Activated naive CD8-positive, alpha-beta T cell treated with anti-CD3 and anti-CD28 coated beads, Interleukin-2, amount 10 ng/mL, durations not matched to agents 7 days and 5 days (primary cell): ENCODE measurements around the gene ATG4A. TPM values are rescaled to one million over a fixed set of nuclear protein-coding genes. Genes with fewer than 3 reads are reported as not detected.

Source experiments
- ATAC-seq: fragments of 150-1000 bp; cut with Tn5 transposase; one replicate; pipeline ENCODE4 v1.10.0; 2021; ENCODE audit warnings: low read depth, moderate library complexity
- POLR2A ChIA-PET: fragments of 350-600 bp; sonication (Branson Sonifier 250); formaldehyde crosslinking; loops from one replicate; lab custom pipeline; 2021; ENCODE audit warnings: antibody characterized with exemption; lab: Charles Lee
- DNase-seq: peaks from one replicate; pipeline ENCODE4 v3.0.0; 2021
- H3K27ac Mint-ChIP-seq: one replicate; pipeline ENCODE4 v1.8.0; 2022; ENCODE audit warnings: mild to moderate bottlenecking, mixed read lengths
- H3K27me3 Mint-ChIP-seq: one replicate; pipeline ENCODE4 v1.8.0; 2022; ENCODE audit warnings: mild to moderate bottlenecking, moderate library complexity, mixed read lengths
- H3K36me3 Mint-ChIP-seq: one replicate; pipeline ENCODE4 v1.8.0; 2021; ENCODE audit warnings: mild to moderate bottlenecking, mixed read lengths
- H3K4me1 Mint-ChIP-seq: one replicate; pipeline ENCODE4 v1.8.0; 2021; ENCODE audit warnings: mixed read lengths
- H3K4me3 Mint-ChIP-seq: one replicate; pipeline ENCODE4 v1.8.0; 2022; ENCODE audit warnings: mild to moderate bottlenecking, moderate library complexity, mixed read lengths
- H3K9me3 Mint-ChIP-seq: one replicate; pipeline ENCODE4 v1.8.0; 2021; ENCODE audit warnings: mixed read lengths
- total RNA-seq, 2 experiments: library from RNA; stranded (reverse); gene quantifications; one replicate each; pipeline ENCODE4 v1.2.3, GENCODE V29; 2021

ATG4A gene
- total RNA-seq, 2 experiments from 2014 or later: 10.3 to 10.9 TPM

GRCh38 chrX:108203540-108203939, 112.0 kb downstream of the ATG4A start:
- POLR2A ChIA-PET: no interaction called here
- H3K4me1 Mint-ChIP-seq: no peaks in the 10 kb centered on the region

More at GRCh38 chrX:108203540-108203939, 112.0 kb downstream of the ATG4A start:
- no peak for ATAC-seq
- no peak for DNase-seq
- no peak overlapping the region for H3K4me3 Mint-ChIP-seq
- no peaks in the 10 kb centered on the region for H3K36me3 Mint-ChIP-seq
- no peak overlapping the region for H3K27ac Mint-ChIP-seq
- H3K27me3 Mint-ChIP-seq: peaks cover 16% of the 10 kb centered on the region
- H3K9me3 Mint-ChIP-seq: no peaks in the 10 kb centered on the region

Other genes with a start within 250 kb of the ATG4A start
- gene TEX13B, start 109.4 kb upstream of the ATG4A start, total RNA-seq: not detected
- gene VSIG1, start 46.7 kb upstream of the ATG4A start, total RNA-seq: 1 to 10 TPM; 8.3 to 8.8 TPM
- gene PSMD10, start 236 bp upstream of the ATG4A start, total RNA-seq: 10 to 100 TPM; 32.1 to 33.0 TPM